Stimulated activated naive CD4-positive, alpha-beta T cell treated with Interleukin-2 at 50 U/mL for 16 hours (primary cell): ENCODE measurements around the gene PDPK1.
"Not testable (repeated sequence)": the region's sequence is repeated elsewhere in the genome, so short reads cannot be mapped to it uniquely, and the experiment has no call there.

Experiments used
- DNase-seq: peaks from one replicate; lab custom pipeline; 2025; lab: John Stamatoyannopoulos, UW

PDPK1 gene

DNA sequence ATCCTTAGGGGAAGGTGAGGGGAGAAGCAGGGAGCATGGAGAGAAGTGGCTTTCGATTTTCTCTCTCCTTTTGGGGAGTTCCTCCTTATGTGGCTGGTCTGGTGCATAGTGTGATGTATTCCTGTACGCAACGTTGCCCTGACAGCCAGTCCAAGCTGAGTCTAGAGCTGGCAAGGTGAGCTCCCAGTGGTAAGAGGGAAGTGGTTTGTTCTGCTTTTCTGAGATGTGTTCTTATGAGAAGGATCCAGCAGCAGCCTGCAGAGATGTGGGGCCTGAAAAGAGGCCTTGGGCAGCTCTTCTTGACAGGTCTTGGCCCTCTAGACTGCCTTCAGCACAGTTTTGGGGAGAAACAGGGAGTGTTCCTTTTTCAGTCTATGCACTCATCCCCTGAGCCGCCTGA lies 3.1 kb downstream of the PDPK1 start:
- not testable (repeated sequence) for DNase-seq

DNA sequence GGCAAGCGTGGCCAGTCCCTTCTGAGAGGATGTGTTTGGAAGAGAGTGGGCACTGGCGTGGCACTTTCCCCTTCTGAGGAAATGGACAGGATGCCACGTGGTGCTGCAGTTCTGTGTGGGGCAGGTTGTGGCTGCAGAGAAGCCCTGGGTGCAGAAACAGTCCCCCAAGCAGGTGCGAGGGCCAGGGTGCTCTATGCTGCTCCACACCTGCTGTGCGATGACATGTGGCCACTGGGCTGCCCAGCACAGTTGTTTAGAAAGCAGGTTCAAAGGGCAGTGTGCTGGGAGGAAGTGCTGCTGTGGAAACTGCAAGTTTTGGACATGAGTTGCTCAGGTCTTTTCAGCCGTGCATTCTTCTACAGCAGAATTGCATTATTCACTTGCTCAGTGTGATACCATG lies 3.6 kb downstream of the PDPK1 start:
- not testable (repeated sequence) for DNase-seq

DNA sequence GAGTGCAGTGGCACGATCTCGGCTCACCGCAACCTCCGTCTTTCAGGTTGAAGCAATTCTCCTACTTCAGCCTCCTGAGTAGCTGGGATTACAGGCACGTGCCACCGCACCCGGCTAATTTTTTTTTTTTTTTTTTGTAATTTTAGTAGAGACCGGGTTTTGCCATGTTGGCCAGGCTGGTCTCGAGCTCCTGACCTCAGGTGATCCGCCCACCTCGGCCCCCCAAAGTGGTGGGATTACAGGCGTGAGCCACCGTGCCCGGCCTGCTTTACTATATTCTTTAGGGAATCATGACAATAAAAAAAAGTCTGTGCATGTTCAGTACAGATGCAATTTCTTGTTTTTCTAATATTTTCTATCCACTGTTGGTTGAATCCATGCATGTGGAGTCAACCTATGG lies 6.0 kb downstream of the PDPK1 start:
- DNase-seq = not testable (repeated sequence)

DNA sequence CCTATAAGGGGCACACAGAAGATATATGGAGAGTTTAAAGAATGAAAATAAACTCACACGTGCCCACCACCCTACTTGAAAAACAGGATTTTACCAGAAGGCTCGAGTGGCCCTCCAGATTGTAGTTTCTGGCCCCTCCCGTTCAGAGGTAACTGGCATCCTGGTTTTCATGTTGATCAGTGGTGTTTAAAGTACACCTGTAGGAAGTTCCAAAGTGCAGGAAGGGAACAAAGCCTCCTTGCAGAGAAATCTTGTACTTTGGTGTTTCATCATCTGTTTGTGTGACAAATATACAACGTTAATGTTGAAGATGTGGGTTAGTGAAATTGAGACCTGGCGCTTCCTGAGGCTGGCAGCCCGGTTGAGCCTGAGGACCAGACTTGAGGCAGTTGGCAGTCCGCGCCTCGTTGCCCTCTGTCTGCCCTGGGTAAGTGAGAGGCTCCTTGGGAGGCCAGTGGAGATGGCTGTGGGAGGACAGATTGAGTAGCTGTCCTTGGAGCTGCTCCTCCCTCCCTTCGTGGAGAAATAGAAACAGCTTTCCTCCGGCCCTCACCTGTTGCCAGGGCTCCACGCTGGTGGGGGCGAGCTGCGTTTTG lies 12.6 kb downstream of the PDPK1 start:
- DNase-seq = not testable (repeated sequence)

DNA sequence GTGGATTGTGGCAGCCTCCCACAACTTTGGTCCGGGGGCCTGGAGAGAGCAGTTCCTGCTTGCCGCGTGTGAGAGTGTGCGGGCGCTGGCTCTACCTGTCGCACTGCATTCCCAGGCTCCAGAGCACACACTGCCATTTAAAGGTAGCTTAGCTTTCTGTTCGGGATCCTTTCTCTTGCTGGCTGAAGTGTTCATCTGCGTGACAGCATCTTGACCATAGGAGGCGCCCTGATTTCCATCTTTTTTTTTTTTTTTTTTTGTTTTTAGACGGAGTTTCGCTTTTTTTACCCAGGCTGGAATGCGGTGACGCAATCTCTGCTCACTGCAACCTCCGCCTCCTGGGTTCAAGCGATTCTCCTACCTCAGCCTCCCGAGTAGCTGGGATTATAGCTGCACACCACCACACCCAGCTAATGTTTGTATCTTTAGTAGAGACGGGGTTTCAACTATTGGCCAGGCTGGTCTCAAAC lies 13.6 kb downstream of the PDPK1 start:
- not testable (repeated sequence) for DNase-seq

DNA sequence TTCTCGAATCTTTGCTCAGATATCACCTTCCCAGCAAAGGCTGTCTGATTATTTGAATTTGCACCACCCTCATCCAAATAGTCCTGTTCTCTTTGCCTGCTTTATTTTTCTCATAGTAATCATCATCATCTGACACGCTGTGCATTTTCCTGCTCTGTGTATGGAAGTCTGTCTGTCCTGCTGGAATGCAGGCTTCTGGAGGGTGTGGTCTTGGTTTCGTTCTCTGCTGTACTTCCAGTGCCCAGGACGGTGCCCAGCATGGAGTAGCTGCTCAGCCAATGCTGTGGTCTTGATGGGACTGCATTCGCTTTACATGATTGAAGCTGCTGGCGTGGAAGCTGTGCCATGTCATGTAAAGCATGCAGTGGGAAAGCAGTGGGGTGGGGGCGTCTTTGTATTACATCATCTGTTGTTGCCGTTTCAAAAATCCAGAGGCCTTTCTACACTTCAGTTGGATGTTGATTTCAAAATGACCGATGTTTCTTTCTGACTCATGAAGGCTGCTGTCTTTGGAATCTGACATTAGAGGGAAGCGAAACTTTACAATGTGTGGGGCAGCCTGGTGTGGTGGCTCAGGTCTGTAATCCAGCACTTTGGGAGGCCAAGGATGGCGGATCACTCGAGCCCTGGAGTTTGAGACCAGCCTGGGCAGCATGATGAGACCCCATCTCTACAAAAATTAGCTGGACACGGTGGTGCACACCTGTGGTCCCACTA lies 17.0 kb downstream of the PDPK1 start:
- DNase-seq = not testable (repeated sequence)

DNA sequence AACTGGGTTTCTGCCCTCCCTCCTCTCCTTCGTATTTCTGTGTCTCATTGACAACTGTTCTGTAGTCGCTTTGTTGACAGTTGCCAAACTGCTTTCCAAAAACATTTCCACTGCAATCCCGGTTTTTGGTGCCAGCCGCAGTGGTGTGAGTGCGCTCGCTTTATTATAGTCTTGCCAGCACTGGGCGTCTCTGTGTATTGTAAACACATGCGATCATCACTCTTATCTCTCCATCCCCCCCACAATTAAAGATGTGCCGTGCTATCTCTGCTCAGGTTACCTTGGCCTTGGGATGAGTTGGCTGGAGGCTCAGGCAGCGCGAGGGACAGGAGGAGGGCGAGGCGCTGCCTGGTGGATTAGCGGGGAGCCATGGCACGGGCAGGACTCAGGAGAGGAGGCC lies 19.3 kb downstream of the PDPK1 start:
- DNase-seq = not testable (repeated sequence)

DNA sequence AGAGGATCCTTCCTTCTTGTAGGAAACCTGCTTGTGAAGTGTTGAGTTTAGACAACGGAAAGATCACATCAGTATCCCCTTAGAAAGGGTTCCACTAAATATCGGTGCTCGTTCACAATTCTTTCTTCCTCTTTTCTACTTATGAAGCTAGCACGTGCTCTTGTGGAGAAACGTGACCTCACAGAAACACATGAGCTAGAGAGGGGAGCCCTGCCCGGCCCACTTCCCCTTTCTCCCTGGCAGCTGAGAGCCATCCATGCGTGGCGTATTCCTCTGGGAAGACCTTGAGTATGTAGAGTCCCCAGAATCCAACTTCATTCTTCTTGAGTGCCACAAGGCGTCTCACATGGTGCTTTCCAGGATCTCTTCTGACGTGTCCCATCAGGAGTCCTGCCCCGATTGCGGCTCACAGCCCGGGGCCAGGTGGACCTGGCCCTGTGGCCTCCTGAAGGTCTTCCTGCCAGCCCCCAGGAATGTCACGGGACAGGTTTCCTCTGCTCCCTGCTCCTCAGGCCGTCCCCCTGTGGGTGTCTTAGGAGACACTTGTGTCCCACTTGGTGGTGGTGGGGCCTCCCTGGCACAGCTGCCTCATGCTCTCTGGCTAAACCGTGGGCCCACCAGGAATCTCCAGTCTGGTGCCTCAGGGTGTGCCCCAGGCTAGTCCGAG lies 22.4 kb downstream of the PDPK1 start:
- DNase-seq = not testable (repeated sequence)

DNA sequence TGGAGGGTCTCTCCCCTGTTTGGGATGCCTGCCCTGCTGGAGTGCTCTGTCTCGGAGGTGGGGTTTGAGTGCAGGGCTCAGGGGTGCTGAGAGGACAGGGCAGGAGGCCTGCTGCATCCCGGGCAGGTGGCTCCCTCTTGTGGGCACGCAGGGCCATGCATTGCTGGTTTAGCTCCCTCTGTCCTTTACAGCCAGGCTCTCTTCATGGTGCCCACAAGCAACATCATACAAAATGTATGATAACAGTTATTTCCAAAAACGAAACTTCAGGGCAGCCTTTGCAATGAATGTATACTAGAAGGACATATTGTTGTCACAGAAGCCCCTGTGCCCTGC lies 22.9 kb downstream of the PDPK1 start:
- DNase-seq = not testable (repeated sequence)

DNA sequence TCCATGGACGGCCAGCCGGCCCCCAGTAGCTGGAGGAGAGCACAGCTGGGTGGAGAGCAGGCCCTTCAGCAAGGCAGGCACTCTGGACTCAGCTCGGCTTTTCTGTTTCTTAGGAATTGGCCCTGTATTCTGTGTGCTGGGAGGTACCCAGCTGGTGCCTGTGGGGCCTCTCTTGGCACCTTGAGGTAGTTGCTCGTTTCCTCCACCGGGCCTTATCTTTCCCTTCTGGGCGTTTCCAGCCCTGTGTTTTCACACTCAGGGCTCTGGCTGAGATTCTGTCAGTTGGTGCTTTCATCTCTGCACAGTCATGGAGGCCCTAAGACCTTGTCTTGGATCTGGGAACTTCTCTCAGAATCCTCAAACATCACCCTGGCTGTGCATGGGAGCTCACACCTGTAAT lies 29.7 kb downstream of the PDPK1 start:
- not testable (repeated sequence) for DNase-seq

DNA sequence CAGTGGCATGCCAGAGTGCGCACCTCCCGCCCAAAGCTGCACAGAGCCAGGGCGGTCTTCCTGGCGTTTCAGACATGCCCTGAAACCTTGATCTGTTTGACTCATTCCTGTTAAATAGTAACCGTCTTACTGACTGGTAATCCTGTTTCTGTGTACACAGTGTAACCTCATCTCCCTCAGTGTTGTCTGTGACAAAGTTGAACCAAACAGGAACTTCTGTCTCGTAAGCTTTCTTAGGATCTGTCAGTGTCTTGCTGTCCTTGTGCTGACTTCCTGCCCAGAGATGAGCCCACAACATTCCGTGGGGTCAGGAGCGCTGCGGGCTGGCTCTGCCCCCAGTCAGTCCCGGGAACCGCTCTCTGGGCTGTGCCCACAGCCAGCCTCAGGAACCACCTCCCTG lies 30.8 kb downstream of the PDPK1 start:
- not testable (repeated sequence) for DNase-seq

DNA sequence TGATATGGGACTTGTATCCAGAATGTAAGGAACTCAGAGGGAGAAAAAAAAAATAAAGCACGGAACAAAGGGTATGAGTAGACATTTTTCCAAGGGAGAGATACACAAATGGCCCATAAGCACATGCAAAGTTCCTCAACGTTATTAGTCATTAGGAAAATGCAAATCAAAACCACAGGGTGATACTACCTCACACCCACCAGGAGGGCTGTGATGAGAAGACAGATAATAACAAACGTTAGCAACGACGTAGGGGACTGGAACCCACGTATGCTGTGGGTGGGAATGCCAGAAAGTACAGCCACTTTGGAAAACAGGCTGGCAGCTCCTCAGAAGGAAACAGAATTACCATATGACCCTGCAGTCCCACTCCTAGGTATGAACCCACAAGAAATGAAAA lies 34.9 kb downstream of the PDPK1 start:
- DNase-seq = not testable (repeated sequence)

DNA sequence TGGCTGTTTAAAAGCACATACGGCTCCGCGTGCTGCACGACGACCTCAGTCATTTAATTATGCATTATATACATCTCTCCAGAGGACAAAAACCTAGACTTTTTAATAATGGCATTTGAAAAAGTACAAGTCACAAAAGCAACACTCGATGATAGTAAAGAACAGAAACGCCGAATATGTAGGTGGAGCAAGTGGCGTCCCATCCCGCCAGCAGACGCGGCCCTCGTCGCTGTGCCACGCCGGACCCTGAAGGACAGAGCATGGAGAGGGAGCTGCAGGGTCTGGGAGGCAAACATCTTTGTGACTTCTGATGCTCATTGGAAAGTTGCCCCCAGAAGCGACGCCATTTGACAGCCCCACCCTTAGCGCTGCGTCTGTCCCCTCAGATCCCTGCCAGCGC lies 38.0 kb downstream of the PDPK1 start:
- not testable (repeated sequence) for DNase-seq

DNA sequence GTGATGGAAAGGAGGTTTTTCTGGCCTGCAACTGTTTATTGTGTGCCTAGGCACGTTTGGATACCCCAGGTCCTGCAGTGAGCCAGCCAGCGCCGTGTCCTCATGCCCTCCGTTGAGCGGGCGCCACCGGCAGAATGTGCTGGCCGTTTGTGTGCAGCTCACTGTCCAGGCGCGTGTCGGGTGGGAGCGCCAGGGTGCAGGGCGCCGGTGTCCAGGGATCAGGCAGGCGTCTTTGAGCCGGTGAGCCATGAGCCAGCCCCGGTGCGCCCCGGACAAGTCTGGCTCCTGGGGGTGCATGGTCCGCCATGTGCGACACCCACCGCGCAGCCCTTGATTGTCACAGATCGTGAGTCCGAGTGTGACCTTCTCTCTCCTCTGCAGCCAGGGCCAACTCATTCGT lies 39.2 kb downstream of the PDPK1 start:
- DNase-seq = not testable (repeated sequence)

DNA sequence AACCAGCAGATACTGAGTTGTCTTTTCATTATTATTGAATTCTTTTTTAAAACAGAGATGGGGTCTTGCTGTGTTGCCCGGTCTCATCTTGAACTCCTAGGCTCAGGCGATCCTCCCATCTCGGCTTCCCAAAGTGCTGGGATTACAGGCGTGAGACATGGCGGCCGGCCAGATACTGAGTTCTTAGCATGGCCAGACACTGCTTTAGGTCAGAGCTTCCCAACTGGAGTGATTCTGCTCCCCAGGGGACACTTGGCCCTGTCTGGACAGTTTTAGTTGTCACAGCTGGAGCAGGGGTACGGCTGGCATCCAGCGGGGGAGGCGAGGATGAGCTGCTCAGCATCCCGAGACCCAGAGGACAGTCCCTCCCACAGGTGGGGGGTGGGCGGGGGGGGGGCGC lies 41.1 kb downstream of the PDPK1 start:
- DNase-seq = not testable (repeated sequence)

DNA sequence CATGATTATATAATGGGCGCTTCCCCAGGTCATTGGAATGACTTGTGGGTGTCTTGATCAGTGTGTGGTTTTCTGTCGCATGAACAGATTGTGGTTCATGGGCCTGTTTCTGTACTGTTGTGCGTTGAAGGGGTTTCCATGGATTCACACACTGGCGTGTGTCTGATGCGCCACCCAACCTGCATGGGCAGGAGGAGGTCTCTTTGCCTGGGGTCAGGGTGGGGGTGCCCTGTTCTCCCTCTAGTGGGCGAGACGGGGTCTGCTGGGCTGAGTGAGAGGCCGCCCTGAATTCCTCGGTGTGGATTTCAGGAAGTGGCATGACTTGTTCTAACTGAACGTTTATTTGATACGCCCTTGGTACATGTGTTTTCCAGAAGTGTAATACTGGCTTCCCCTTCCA lies 42.3 kb downstream of the PDPK1 start:
- not testable (repeated sequence) for DNase-seq

DNA sequence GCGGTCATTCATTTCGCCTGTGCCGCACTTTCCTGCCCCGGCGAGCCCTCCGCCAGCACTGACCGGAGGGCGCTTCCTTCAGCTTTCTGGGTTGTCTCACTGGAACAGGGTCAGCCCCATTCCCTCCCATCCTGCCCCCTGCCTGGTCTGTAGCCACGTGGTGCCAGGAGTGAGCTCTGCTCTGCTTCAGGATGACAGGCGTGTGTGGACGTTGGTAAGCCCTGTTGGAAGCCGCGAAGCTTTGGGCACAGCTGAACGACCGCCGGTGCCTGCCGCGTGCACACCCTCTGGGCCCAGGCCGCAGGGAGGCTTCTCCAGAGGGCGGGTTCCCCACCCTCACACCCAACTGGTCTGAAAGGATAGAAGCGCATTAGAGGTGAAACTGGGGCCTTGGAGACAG lies 43.0 kb downstream of the PDPK1 start:
- not testable (repeated sequence) for DNase-seq

DNA sequence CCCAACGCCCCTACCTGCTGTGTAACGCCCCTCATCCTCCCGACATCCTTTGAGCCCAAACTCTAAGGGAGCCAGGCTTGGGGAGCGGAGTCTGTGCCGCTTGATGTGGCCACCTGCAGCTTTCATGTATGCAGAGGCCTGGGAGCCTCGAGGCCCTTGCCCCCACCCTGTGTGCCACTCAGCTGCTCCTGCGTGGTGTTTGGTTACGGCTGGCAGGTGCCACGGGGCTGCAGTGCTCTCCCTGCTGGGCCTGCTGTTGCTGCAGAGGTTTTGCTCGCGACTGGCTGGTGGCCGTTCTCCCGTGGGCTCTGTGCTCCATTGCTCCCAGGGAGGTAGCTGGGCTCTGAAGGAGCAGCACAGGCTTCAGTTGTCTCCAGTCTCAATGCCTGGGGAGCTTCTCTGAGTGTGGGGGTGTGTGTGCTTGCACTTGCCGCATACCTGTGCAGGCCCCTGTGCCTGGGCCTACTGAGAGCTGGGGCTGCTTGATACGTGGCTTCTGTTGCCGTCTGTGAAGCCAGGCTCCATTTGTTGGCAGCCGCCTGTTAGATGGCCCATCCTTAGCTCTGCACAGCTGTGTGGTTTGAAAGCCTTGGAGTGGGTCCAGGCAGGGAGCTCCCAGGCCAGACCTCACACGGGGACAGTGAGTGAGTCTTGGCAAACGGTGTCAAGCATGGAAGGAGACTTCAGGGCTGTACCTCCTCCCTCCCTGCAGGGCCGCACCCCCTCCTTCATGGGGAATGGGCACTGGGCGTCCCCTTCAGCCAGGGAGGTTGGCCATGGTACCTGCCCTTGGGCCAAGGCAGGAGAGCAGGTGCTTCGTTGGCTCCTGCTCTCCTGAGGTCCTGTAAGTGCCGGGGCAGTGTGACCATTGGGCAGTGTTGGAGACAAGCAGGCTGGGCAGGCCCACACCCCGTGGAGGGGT lies 47.2 kb downstream of the PDPK1 start:
- DNase-seq = no peak

DNA sequence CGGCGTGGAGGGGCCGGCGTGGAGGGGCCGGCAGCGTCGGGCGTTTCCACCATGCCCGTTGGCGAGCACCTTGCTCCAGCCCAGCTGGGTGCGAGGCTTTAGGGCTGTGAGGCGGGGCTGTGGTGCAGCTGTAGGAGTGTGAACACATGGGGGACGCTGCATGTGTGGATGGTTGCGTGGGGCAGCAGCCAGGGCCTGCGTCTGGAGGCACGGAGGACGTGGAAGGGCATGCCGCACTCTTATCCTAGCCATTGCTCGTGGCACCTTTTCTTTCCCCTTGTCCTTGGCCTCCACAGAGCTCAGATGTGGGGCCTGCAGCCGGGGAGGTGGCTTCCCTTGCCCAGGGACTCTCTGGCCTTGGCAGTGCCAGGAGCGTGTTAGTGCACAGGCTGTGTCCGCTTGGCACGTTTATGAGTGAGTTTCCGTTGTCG lies 47.8 kb downstream of the PDPK1 start:
- DNase-seq = no peak

DNA sequence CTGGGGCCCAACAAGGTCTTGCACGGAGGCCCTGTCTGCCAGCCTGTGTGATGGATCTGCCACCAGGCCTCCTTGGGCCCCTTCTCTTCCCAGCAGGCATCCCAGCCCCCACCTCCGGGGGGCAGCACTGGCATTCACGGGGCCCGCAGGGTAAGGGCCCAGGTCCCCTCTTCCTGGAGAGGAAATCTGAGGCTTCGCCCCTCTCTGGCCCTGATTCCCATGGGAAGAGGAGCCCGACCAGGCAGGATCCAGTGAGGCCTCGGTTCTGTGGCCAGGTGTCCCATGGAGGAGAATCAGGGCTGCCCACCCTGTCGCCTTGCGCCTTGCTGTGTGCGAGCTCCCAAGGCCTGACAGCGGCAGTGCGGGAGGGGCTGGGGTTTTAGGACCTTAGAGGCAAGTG lies 48.4 kb downstream of the PDPK1 start:
- DNase-seq = no peak

DNA sequence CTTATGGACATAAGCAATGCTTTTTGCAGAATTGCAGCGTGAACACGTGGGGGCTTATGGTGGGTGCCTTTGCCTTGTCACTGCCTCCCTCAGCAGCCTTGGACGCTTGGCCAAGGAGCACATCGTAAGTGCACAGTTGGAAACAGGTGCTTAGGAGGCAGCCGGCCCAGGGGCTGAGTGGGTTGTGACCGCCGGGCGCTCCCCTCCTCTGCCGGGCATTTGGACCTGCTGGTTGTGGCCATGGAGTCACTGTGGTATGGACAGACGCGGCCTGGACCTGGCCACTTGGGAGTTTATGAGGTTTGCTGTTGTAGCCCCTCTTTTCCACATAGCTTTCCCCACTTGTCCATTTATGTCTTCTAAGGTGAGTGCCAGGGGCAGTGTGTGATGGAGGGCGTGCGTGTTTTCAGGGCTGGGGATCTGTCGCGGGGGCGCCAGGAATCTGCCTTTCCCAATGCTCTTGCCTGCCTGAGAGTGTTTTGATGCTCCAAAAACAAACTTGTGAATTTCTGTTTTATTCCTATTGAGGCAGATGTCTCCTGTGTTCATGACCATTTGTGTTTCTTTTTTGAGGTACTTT lies 49.2 kb downstream of the PDPK1 start:
- no peak for DNase-seq
